DMS114 treated with DMSO at 0.1 percent for 48 hours (cell line): ENCODE results near the gene GPR21.
A peak's percentile ranks its signal among the peaks of the same experiment; 100 is the strongest.

Source experiments
- DNase-seq: peaks from one replicate; lab custom pipeline; 2025; ENCODE audit not compliant: unreplicated experiment; lab: John Stamatoyannopoulos, UW

GPR21 gene

GRCh38 chr9:123063177-123063598 lies 29.7 kb downstream of the GPR21 start:
- no peak for DNase-seq

GRCh38 chr9:123063896-123064295 lies 30.4 kb downstream of the GPR21 start:
- no peak for DNase-seq

GRCh38 chr9:123064716-123065115 lies 31.2 kb downstream of the GPR21 start:
- DNase-seq: no peak

- no peak for DNase-seq
Measured at GRCh38 chr9:123065196-123065595, 31.7 kb downstream of the GPR21 start.

GRCh38 chr9:123067136-123067535 lies 33.7 kb downstream of the GPR21 start:
- DNase-seq: no peak

- DNase-seq: no peak
Measured at GRCh38 chr9:123069010-123069481, 35.6 kb downstream of the GPR21 start.

GRCh38 chr9:123070198-123070597 lies 36.7 kb downstream of the GPR21 start:
- no peak for DNase-seq

GRCh38 chr9:123072407-123072995 lies 39.0 kb downstream of the GPR21 start:
- DNase-seq: no peak

- DNase-seq: no peak
Measured at GRCh38 chr9:123073441-123073840, 40.0 kb downstream of the GPR21 start.

- no peak for DNase-seq
Measured at GRCh38 chr9:123073991-123074422, 40.5 kb downstream of the GPR21 start.

GRCh38 chr9:123074628-123075027 lies 41.2 kb downstream of the GPR21 start:
- no peak for DNase-seq

GRCh38 chr9:123080444-123080843 lies 47.0 kb downstream of the GPR21 start:
- DNase-seq: no peak

GRCh38 chr9:123081824-123082223 lies 48.4 kb downstream of the GPR21 start:
- peak; percentile 29 for DNase-seq

- DNase-seq: no peak
Measured at GRCh38 chr9:123083680-123084079, 50.2 kb downstream of the GPR21 start.

- no peak for DNase-seq
Measured at GRCh38 chr9:123084256-123084655, 50.8 kb downstream of the GPR21 start.
